Measurements from ENCODE around the gene CDH11. TPM values are rescaled to one million over a fixed set of nuclear protein-coding genes. Genes with fewer than 3 reads are reported as not detected.

Gene CDH11
- total RNA-seq, 1 experiment from 2014 or later, result 73.1 TPM

- peaks cover 4% of the 10 kb centered on the region; the same call in 1 of the 2 replicates for H3K9me3 ChIP-seq (replicated peaks)
- no peak for DNase-seq
- H3K27me3 ChIP-seq, result no peaks in the 10 kb centered on the region
- no peaks in the 10 kb centered on the region for H3K36me3 ChIP-seq
- H3K4me1 ChIP-seq, result no peaks in the 10 kb centered on the region
- H3K27ac ChIP-seq, result no peak overlapping the region
- no peak overlapping the region for H3K4me3 ChIP-seq
Measured at GRCh38 chr16:64926476-64926875, 195.4 kb downstream of the CDH11 start.

GRCh38 chr16:64925166-64925565, 196.7 kb downstream of the CDH11 start:
- H3K27me3 ChIP-seq, result no peaks in the 10 kb centered on the region
- H3K27ac ChIP-seq, result no peak overlapping the region
- H3K36me3 ChIP-seq, result no peaks in the 10 kb centered on the region
- H3K4me3 ChIP-seq, result no peak overlapping the region
- H3K4me1 ChIP-seq, result peaks cover 8% of the 10 kb centered on the region
- DNase-seq, result no peak
- H3K9me3 ChIP-seq (replicated peaks), result peaks cover 4% of the 10 kb centered on the region; the same call in 1 of the 2 replicates

GRCh38 chr16:64924086-64924485, 197.8 kb downstream of the CDH11 start:
- Histone ChIP-seq H3K27me3 (no peaks in the 10 kb centered on the region), H3K4me1 (peaks cover 14% of the 10 kb centered on the region), H3K36me3 (no peaks in the 10 kb centered on the region), H3K9me3 (replicated peaks) (peaks cover 4% of the 10 kb centered on the region; the same call in 1 of the 2 replicates), H3K27ac (no peak overlapping the region), H3K4me3 (no peak overlapping the region)
- no peak for DNase-seq

- no peaks in the 10 kb centered on the region for H3K9me3 ChIP-seq (replicated peaks)
- peaks cover 14% of the 10 kb centered on the region for H3K4me1 ChIP-seq
- peak overlapping the region; percentile 7; the same call in 1 of the 2 replicates for H3K27ac ChIP-seq
- DNase-seq, result peak; percentile 55 to 66
- H3K36me3 ChIP-seq, result no peaks in the 10 kb centered on the region
- no peaks in the 10 kb centered on the region for H3K27me3 ChIP-seq
- H3K4me3 ChIP-seq, result no peak overlapping the region
Measured at GRCh38 chr16:64919929-64920607, 201.8 kb downstream of the CDH11 start.

GRCh38 chr16:64919141-64919540, 202.7 kb downstream of the CDH11 start:
- DNase-seq, result no peak
- no peaks in the 10 kb centered on the region for H3K36me3 ChIP-seq
- H3K9me3 ChIP-seq (replicated peaks), result no peaks in the 10 kb centered on the region
- H3K4me1 ChIP-seq, result peaks cover 14% of the 10 kb centered on the region
- no peaks in the 10 kb centered on the region for H3K27me3 ChIP-seq
- no peak overlapping the region for H3K4me3 ChIP-seq
- no peak overlapping the region for H3K27ac ChIP-seq

- no peaks in the 10 kb centered on the region; the same call in 1 of the 2 replicates for H3K36me3 ChIP-seq
- no peaks in the 10 kb centered on the region; the same call in 1 of the 2 replicates for H3K9me3 ChIP-seq (replicated peaks)
- no peak overlapping the region for H3K27ac ChIP-seq
- H3K4me3 ChIP-seq, result no peak overlapping the region
- no peaks in the 10 kb centered on the region for H3K27me3 ChIP-seq
- no peak for DNase-seq
- H3K4me1 ChIP-seq, result peaks cover 14% of the 10 kb centered on the region
Measured at GRCh38 chr16:64916051-64916450, 205.8 kb downstream of the CDH11 start.

- peaks cover 16% of the 10 kb centered on the region for H3K4me1 ChIP-seq
- H3K27ac ChIP-seq, result peak overlapping the region; percentile 92
- H3K4me3 ChIP-seq, result peak overlapping the region; percentile 31
- no peaks in the 10 kb centered on the region; the same call in 1 of the 2 replicates for H3K36me3 ChIP-seq
- no peaks in the 10 kb centered on the region for H3K27me3 ChIP-seq
- no peaks in the 10 kb centered on the region; the same call in 1 of the 2 replicates for H3K9me3 ChIP-seq (replicated peaks)
- peak; percentile 94 to 97 for DNase-seq
Measured at GRCh38 chr16:64910356-64910755, 211.5 kb downstream of the CDH11 start.

- H3K36me3 ChIP-seq, result no peaks in the 10 kb centered on the region; the same call in 1 of the 2 replicates
- no peak for DNase-seq
- peaks cover 16% of the 10 kb centered on the region for H3K4me1 ChIP-seq
- H3K9me3 ChIP-seq (replicated peaks), result no peaks in the 10 kb centered on the region; the same call in 1 of the 2 replicates
- no peaks in the 10 kb centered on the region for H3K27me3 ChIP-seq
- H3K4me3 ChIP-seq, result no peak overlapping the region
- no peak overlapping the region for H3K27ac ChIP-seq
Measured at GRCh38 chr16:64907844-64908243, 214.0 kb downstream of the CDH11 start.

GRCh38 chr16:64903770-64904169, 218.1 kb downstream of the CDH11 start:
- Histone ChIP-seq H3K27me3 (no peaks in the 10 kb centered on the region), H3K27ac (no peak overlapping the region), H3K4me1 (no peaks in the 10 kb centered on the region; the same call in 1 of the 2 replicates), H3K9me3 (replicated peaks) (no peaks in the 10 kb centered on the region), H3K4me3 (no peak overlapping the region), H3K36me3 (no peaks in the 10 kb centered on the region)
- no peak for DNase-seq

GRCh38 chr16:64900517-64900916, 221.3 kb downstream of the CDH11 start:
- H3K4me3 ChIP-seq, result no peak overlapping the region
- no peak overlapping the region for H3K27ac ChIP-seq
- no peaks in the 10 kb centered on the region for H3K27me3 ChIP-seq
- no peaks in the 10 kb centered on the region for H3K36me3 ChIP-seq
- no peaks in the 10 kb centered on the region for H3K4me1 ChIP-seq
- no peak for DNase-seq
- H3K9me3 ChIP-seq (replicated peaks), result no peaks in the 10 kb centered on the region

- DNase-seq, result no peak
- no peak overlapping the region for H3K27ac ChIP-seq
- H3K4me1 ChIP-seq, result no peaks in the 10 kb centered on the region
- H3K27me3 ChIP-seq, result no peaks in the 10 kb centered on the region
- H3K4me3 ChIP-seq, result no peak overlapping the region
- H3K36me3 ChIP-seq, result no peaks in the 10 kb centered on the region
- H3K9me3 ChIP-seq (replicated peaks), result no peaks in the 10 kb centered on the region
Measured at GRCh38 chr16:64900019-64900418, 221.8 kb downstream of the CDH11 start.

- H3K4me3 ChIP-seq, result no peak overlapping the region
- no peaks in the 10 kb centered on the region for H3K36me3 ChIP-seq
- DNase-seq, result no peak
- H3K27ac ChIP-seq, result no peak overlapping the region
- no peaks in the 10 kb centered on the region for H3K9me3 ChIP-seq (replicated peaks)
- H3K4me1 ChIP-seq, result no peaks in the 10 kb centered on the region
- no peaks in the 10 kb centered on the region for H3K27me3 ChIP-seq
Measured at GRCh38 chr16:64898159-64898558, 223.7 kb downstream of the CDH11 start.

Measured in SJCRH30 (cell line).